ENCODE data around the gene UVRAG.

GRCh38 chr11:75822541-75822940 lies 7.5 kb downstream of the UVRAG start:
- TF ChIP-seq, protein P1, sequence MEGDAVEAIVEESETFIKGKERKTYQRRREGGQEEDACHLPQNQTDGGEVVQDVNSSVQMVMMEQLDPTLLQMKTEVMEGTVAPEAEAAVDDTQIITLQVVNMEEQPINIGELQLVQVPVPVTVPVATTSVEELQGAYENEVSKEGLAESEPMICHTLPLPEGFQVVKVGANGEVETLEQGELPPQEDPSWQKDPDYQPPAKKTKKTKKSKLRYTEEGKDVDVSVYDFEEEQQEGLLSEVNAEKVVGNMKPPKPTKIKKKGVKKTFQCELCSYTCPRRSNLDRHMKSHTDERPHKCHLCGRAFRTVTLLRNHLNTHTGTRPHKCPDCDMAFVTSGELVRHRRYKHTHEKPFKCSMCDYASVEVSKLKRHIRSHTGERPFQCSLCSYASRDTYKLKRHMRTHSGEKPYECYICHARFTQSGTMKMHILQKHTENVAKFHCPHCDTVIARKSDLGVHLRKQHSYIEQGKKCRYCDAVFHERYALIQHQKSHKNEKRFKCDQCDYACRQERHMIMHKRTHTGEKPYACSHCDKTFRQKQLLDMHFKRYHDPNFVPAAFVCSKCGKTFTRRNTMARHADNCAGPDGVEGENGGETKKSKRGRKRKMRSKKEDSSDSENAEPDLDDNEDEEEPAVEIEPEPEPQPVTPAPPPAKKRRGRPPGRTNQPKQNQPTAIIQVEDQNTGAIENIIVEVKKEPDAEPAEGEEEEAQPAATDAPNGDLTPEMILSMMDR (IDR thresholded peaks at IDR 0.05 in 8 of 11, conservative IDR thresholded peaks at IDR 0.05 in 3 of 11), result no peak
- TF ChIP-seq POLR2A (IDR thresholded peaks at IDR 0.05), result no peak

Data from spleen (tissue), 7 donors.